K562 (cell line): ENCODE measurements around the gene PGGHG. TPM values are rescaled to one million over a fixed set of nuclear protein-coding genes. Genes with fewer than 3 reads are reported as not detected.

Experiments used
- ATAC-seq: fragments of 200-7000 bp; cut with Tn5 transposase; 3 replicates; pipeline ENCODE4 v1.9.1; 2020; ENCODE audit warnings: moderate library complexity
- BruUV-seq: library from RNA; stranded (reverse); fragments of 400-500 nt; replicated peaks from 2 replicates; lab custom pipeline; 2021; lab: Mats Ljungman, UMichigan
- CTCF ChIA-PET: fragments of 300-600 bp; formaldehyde crosslinking; extraction: SDS; loops from one replicate; lab custom pipeline; 2021; ENCODE audit warnings: low intra/inter-chr PET ratio; lab: Yijun Ruan, JAX
- POLR2A ChIA-PET: fragments of 300-600, 350-650 bp; sonication (Branson Sonifier 250); formaldehyde crosslinking; extraction: SDS; loops from one replicate; lab custom pipeline; 2021; ENCODE audit warnings: antibody characterized with exemption, inconsistent platforms; lab: Yijun Ruan, JAX
- DNase-seq, 4 experiments: peaks; one replicate each; pipeline versions ENCODE4 v3.0.0 to v3.0.0-alpha.2; 2011 to 2018; ENCODE audit warnings: low spot score in 3 of 4, mixed read lengths in 3 of 4; ENCODE audit errors: extremely low read depth in 1 of 4
- FAIRE-seq: peaks from 2 replicates; lab custom pipeline; 2011; peaks lifted over from hg19 to GRCh38; lab: Jason Lieb, UNC
- H2AFZ ChIP-seq: 2 replicates; pipeline ENCODE4 v1.6.0; 2011; ENCODE audit warnings: low read depth, low read length, control low read depth, inconsistent platforms
- H3K27ac ChIP-seq: fragments of 200-600 bp; 3 replicates; pipeline ENCODE4 v1.8.0; 2011; ENCODE audit warnings: low read depth, mild to moderate bottlenecking, control low read depth, inconsistent platforms, low read length, moderate library complexity, mixed read lengths; ENCODE audit errors: extremely low read depth
- H3K27me3 ChIP-seq, 2 experiments: fragments of 300-600 bp in 1 of 2; 2 replicates in 1 of 2; 3 replicates in 1 of 2; pipeline versions ENCODE4 v1.6.0 to v1.8.0; 2011; ENCODE audit warnings: inconsistent platforms in 2 of 2, low read length in 2 of 2, mild to moderate bottlenecking in 1 of 2, mixed read lengths in 1 of 2, moderate library complexity in 1 of 2; ENCODE audit not compliant: control insufficient read depth in 2 of 2, insufficient read depth in 2 of 2
- H3K36me3 ChIP-seq: fragments of 300-600 bp; 3 replicates; pipeline ENCODE4 v1.8.0; 2011; ENCODE audit warnings: mild to moderate bottlenecking, low read length, inconsistent platforms; ENCODE audit not compliant: control insufficient read depth, insufficient read depth
- H3K4me1 ChIP-seq, 2 experiments: fragments of 200-600 bp in 1 of 2; replicated peaks in 1 of 2; 2 replicates in 1 of 2; 3 replicates in 1 of 2; pipeline versions ENCODE4 v1.5.1 to v1.8.0; 2011; ENCODE audit warnings: inconsistent platforms in 2 of 2, low read length in 2 of 2, mild to moderate bottlenecking in 1 of 2, mixed read lengths in 1 of 2, moderate library complexity in 1 of 2; ENCODE audit not compliant: control insufficient read depth in 2 of 2, insufficient read depth in 2 of 2
- H3K4me2 ChIP-seq: 2 replicates; pipeline ENCODE4 v1.6.1; 2011; ENCODE audit warnings: low read length, control low read depth, inconsistent platforms, mixed read lengths; ENCODE audit not compliant: insufficient read depth
- H3K4me3 ChIP-seq: fragments of 200-600 bp; sonication (generic), shearing (Covaris generic); 2 replicates; pipeline ENCODE4 v1.5.1; 2016; ENCODE audit warnings: control low read depth, inconsistent platforms
- H3K79me2 ChIP-seq: fragments of 200-600 bp; 3 replicates; pipeline ENCODE4 v1.8.0; 2011; ENCODE audit warnings: low read length, inconsistent platforms; ENCODE audit not compliant: control insufficient read depth, insufficient read depth
- H3K9ac ChIP-seq, 2 experiments: 2 replicates each; pipeline versions ENCODE4 v1.6.0 to v1.6.1; 2011; ENCODE audit warnings: low read depth in 2 of 2, low read length in 2 of 2, control low read depth in 1 of 2, inconsistent platforms in 1 of 2, mild to moderate bottlenecking in 1 of 2, mixed read lengths in 1 of 2; ENCODE audit not compliant: insufficient read depth in 1 of 2
- H3K9me1 ChIP-seq: one replicate; pipeline ENCODE4 v1.6.0; 2011; ENCODE audit warnings: inconsistent platforms, mild to moderate bottlenecking, low read length, moderate library complexity; ENCODE audit not compliant: control insufficient read depth, insufficient read depth
- H3K9me3 ChIP-seq: replicated peaks from 2 replicates; pipeline ENCODE4 v1.5.1; 2011; ENCODE audit warnings: low read depth, low read length, inconsistent platforms; ENCODE audit not compliant: control insufficient read depth, insufficient read depth
- H4K20me1 ChIP-seq: replicated peaks from 2 replicates; pipeline ENCODE4 v1.6.1; 2011; ENCODE audit warnings: low read length, inconsistent platforms, mixed read lengths; ENCODE audit not compliant: control insufficient read depth, insufficient read depth
- CBX5 ChIP-seq: IDR thresholded peaks from 2 replicates; pipeline ENCODE4 v1.6.1; 2014; ENCODE audit warnings: low read depth, borderline replicate concordance
- EGR1 ChIP-seq: fragments of 450-650 bp; conservative IDR thresholded peaks from 2 replicates; pipeline ENCODE4 v1.6.1; 2017; ENCODE audit warnings: mild to moderate bottlenecking
- MYC ChIP-seq, 2 experiments: fragments of 250-450 bp in 1 of 2; sonication (Bioruptor Pico) in 1 of 2; IDR thresholded peaks; 2 replicates each; pipeline versions ENCODE4 v1.5.1 to v1.6.1; 2012 to 2021; ENCODE audit warnings: low read depth in 2 of 2, borderline replicate concordance in 1 of 2, improper control_type of control experiment in 1 of 2, low read length in 1 of 2, mild to moderate bottlenecking in 1 of 2, moderate library complexity in 1 of 2
- ZNF263 ChIP-seq: sonication (generic); formaldehyde crosslinking; IDR thresholded peaks from 2 replicates; pipeline ENCODE4 v1.8.0; 2022; ENCODE audit warnings: mild to moderate bottlenecking, missing genetic modification reagents, borderline replicate concordance
- ZNF740 ChIP-seq, 3 experiments: fragments of 200-800 bp in 1 of 3; sonication (Bioruptor generic) in 1 of 3; sonication (generic) in 1 of 3; formaldehyde crosslinking in 1 of 3; IDR thresholded peaks; 2 replicates each; pipeline versions ENCODE4 v1.6.1 to v1.8.0; 2016 to 2022; ENCODE audit warnings: mild to moderate bottlenecking in 2 of 3, missing compliant biosample characterization in 2 of 3, missing genetic modification characterization in 2 of 3, missing genetic modification reagents in 1 of 3
- WGBS: fragments of 100-300 bp; shearing (Covaris generic); methylation state at CpG from one replicate; pipeline ENCODE4 v1.1.6; 2016; ENCODE audit warnings: low coverage, mixed read lengths; ENCODE audit not compliant: insufficient coverage; ENCODE audit errors: missing lambda C conversion rate; 5-methylcytosine and 5-hydroxymethylcytosine counted together
- in situ Hi-C: fragments of 300-500 bp; cut with MboI; formaldehyde crosslinking; loops from 4 replicates; pipeline ENCODE4 v1.15.0; 2018; ENCODE audit warnings: inconsistent platforms, mixed read lengths
- intact Hi-C: fragments of 100-400 bp; cut with micrococcal nuclease; formaldehyde crosslinking; loops from 2 replicates; pipeline ENCODE4 v1.14.2; 2022
- polyA plus RNA-seq, 8 experiments: library from polyadenylated mRNA; depleted of rRNA in 4 of 8; stranded (reverse) in 5 of 8; unstranded in 3 of 8; fragments of >200 nt; fragmentation: Nextera tagmentation in 2 of 8; fragmentation: Illumina TruSeq in 1 of 8; extraction: Ambion mirVana in 2 of 8; extraction: Trizol in 1 of 8; gene quantifications; 2 replicates each; pipeline versions ENCODE4 v1.2.1 to v1.2.3, GENCODE V29; 2011 to 2014; ENCODE audit warnings: inconsistent platforms in 1 of 8, missing spikeins in 1 of 8
- total RNA-seq, 7 experiments: library from RNA; depleted of rRNA in 6 of 7; stranded (reverse); fragments of >200 nt in 6 of 7; fragmentation: Illumina TruSeq in 2 of 7; extraction: Trizol in 2 of 7; gene quantifications; 2 replicates each; pipeline versions ENCODE4 v1.2.1 to v1.2.3, GENCODE V29; 2011 to 2021; ENCODE audit warnings: low replicate concordance in 1 of 7

Gene PGGHG
- total and polyA plus RNA-seq, 9 of the 15 experiments (the other 6 are each of a cell fraction or from before 2014, with no cell fraction given) = 0.38 to 85.1 (median 18.1) TPM

GRCh38 chr11:266676-267439 is 22.1 kb upstream of the PGGHG start:
- Histone ChIP-seq H2AFZ (peak overlapping the region; percentile 81), H3K4me3 (no peak overlapping the region), H3K9ac (no peak overlapping the region), H3K9me3 (peaks cover 8% of the 10 kb centered on the region), H3K4me2 (peak overlapping the region; percentile 51; the same call in 1 of the 2 replicates), H3K9me1 (no peaks in the 10 kb centered on the region), H3K27ac (no peak overlapping the region), H3K36me3 (no peaks in the 10 kb centered on the region), H3K4me1 (peaks cover 19 to 27% of the 10 kb centered on the region in 2 experiments; a peak in 4 of 5 replicates), H3K27me3 (no peaks in the 10 kb centered on the region), H4K20me1 (no peaks in the 10 kb centered on the region), H3K79me2 (peaks cover 10% of the 10 kb centered on the region; the same call in 1 of the 3 replicates)
- WGBS = 94% methylated on average over 4 of the region's 13 CpGs
- no peak for ATAC-seq
- CTCF ChIA-PET = no interaction called here
- peak; percentile 52 to 89 (median 84) for DNase-seq
- TF ChIP-seq MYC (IDR thresholded peaks at IDR 0.05; ENCODE audit: low read depth, low read length) = no peak
- no peak for TF ChIP-seq MYC (CRISPR knock-in tag; IDR thresholded peaks at IDR 0.05; ENCODE audit: borderline replicate concordance, low read depth)
- peak; percentile 97 for TF ChIP-seq ZNF263 (CRISPR knock-in tag)
- no peak for TF ChIP-seq ZNF740 (CRISPR knock-in tag; IDR thresholded peaks at IDR 0.05)
- 0 out of 4 replicates have a peak, but pooled peaks of 1 of the 2 experiments have one; percentile 30 for TF ChIP-seq ZNF740 (tag; IDR thresholded peaks at IDR 0.05)
- 0 out of 2 replicates have a peak, but pooled peaks have one; percentile 23 for TF ChIP-seq EGR1
- TF ChIP-seq CBX5 = peak; percentile 73; the same call in 1 of the 2 replicates
- in situ Hi-C loops (no loop called here), intact Hi-C loops (loop anchor here (5.0 kb wide), 2 partner anchors 45 to 85 kb away; partner anchors contain the start of gene IFITM1)
- BruUV-seq = no TSS peak
- no peak for FAIRE-seq
- POLR2A ChIA-PET = interaction anchor here (0.5 to 3.4 kb wide), 7 partner anchors 9 to 427 kb away, joined by 3 to 14 read pairs (median 5); partner anchors contain the start of gene NLRP6
